ENCODE results near the gene LRRC49. TPM values are rescaled to one million over a fixed set of nuclear protein-coding genes. Genes with fewer than 3 reads are reported as not detected.
A peak's percentile ranks its signal among the peaks of the same experiment; 100 is the strongest.

Gene LRRC49
- total and polyA plus RNA-seq, 12 donors = 9.7 to 149 (median 67.3) TPM

GRCh38 chr15:70947351-70948335 lies 55.0 kb downstream of the LRRC49 start:
- Histone ChIP-seq H3K9me3 (peaks cover 0 to 14% (median 9%) of the 10 kb centered on the region in 11 donors), H3K27me3 (no peaks in the 10 kb centered on the region), H3K27ac (peak overlapping the region in 4 of 10 donors; percentile 12 to 36 (median 25)), H3K36me3 (no peaks in the 10 kb centered on the region), H3K4me1 (peaks cover 0 to 33% (median 13%) of the 10 kb centered on the region in 9 donors), H3K4me3 (no peak overlapping the region)
- intact Hi-C loops (cut with DNase I) = no loop called here
- TF ChIP-seq, protein P1, sequence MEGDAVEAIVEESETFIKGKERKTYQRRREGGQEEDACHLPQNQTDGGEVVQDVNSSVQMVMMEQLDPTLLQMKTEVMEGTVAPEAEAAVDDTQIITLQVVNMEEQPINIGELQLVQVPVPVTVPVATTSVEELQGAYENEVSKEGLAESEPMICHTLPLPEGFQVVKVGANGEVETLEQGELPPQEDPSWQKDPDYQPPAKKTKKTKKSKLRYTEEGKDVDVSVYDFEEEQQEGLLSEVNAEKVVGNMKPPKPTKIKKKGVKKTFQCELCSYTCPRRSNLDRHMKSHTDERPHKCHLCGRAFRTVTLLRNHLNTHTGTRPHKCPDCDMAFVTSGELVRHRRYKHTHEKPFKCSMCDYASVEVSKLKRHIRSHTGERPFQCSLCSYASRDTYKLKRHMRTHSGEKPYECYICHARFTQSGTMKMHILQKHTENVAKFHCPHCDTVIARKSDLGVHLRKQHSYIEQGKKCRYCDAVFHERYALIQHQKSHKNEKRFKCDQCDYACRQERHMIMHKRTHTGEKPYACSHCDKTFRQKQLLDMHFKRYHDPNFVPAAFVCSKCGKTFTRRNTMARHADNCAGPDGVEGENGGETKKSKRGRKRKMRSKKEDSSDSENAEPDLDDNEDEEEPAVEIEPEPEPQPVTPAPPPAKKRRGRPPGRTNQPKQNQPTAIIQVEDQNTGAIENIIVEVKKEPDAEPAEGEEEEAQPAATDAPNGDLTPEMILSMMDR (IDR thresholded peaks at IDR 0.05) = no peak
- no peak for DNase-seq
- ATAC-seq = peak in 6 of 8 donors; percentile 50 to 86 (median 62)
- WGBS, 2 donors = 46 to 50% methylated on average over 7 of the region's 7 CpGs

- Histone ChIP-seq H3K27me3 (no peaks in the 10 kb centered on the region), H3K4me3 (no peak overlapping the region), H3K36me3 (no peaks in the 10 kb centered on the region), H3K4me1 (peaks cover 0 to 20% (median 13%) of the 10 kb centered on the region in 9 donors), H3K27ac (no peak overlapping the region), H3K9me3 (peaks cover 0 to 14% (median 9%) of the 10 kb centered on the region in 11 donors)
- intact Hi-C loops (cut with DNase I) = no loop called here
- ATAC-seq (no peak), DNase-seq (no peak)
- TF ChIP-seq, protein P1 (IDR thresholded peaks at IDR 0.05) = no peak
Observed at GRCh38 chr15:70950953-70951352, 58.3 kb downstream of the LRRC49 start.

DNA sequence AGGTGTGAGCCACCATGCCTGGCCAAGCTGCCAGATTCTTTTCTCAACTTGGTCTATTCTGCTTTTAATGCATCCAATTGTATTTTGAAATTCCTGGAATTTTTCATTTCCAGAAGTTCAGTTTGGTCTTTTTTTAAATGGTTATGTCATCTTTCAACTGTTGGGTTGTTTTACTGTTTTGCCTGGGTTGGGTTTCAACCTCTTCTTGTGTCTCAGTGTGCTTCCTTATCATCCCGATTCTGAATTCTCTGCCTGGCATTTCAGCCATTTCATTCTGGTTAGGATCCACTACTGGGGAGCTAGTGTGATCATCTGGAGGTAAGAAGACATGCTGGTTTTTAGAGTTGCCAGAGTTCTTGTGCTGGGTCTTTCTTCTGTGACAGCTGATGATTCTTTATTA lies 61.5 kb downstream of the LRRC49 start:
- H3K36me3 ChIP-seq = no peaks in the 10 kb centered on the region
- TF ChIP-seq, protein P1 (IDR thresholded peaks at IDR 0.05) = no peak
- intact Hi-C loops (cut with DNase I) = no loop called here
- H3K9me3 ChIP-seq = peaks cover 0 to 14% (median 9%) of the 10 kb centered on the region in 11 donors
- H3K4me1 ChIP-seq = peaks cover 0 to 7% (median 0%) of the 10 kb centered on the region in 9 donors
- WGBS, 2 donors = 84% methylated on average over 1 of the region's 1 CpG
- DNase-seq (no peak), ATAC-seq (no peak)
- no peak overlapping the region for H3K27ac ChIP-seq
- H3K27me3 ChIP-seq = no peaks in the 10 kb centered on the region
- no peak overlapping the region for H3K4me3 ChIP-seq

- H3K36me3 ChIP-seq = no peaks in the 10 kb centered on the region
- H3K27me3 ChIP-seq = no peaks in the 10 kb centered on the region
- peaks cover 0 to 14% (median 9%) of the 10 kb centered on the region in 11 donors for H3K9me3 ChIP-seq
- TF ChIP-seq, protein P1 (IDR thresholded peaks at IDR 0.05) = no peak
- WGBS, 2 donors = 93 to 97% methylated on average over 6 of the region's 6 CpGs
- no peak overlapping the region for H3K27ac ChIP-seq
- intact Hi-C loops (cut with DNase I) = no loop called here
- no peak overlapping the region for H3K4me3 ChIP-seq
- H3K4me1 ChIP-seq = peaks cover 0 to 7% (median 0%) of the 10 kb centered on the region in 9 donors
- DNase-seq (no peak), ATAC-seq (peak in 1 of 8 donors; percentile 53)
Observed at GRCh38 chr15:70954733-70955132, 62.1 kb downstream of the LRRC49 start.
